Small intestine (tissue), 16 donors: ENCODE results near the gene HYKK. TPM values are rescaled to one million over a fixed set of nuclear protein-coding genes. Genes with fewer than 3 reads are reported as not detected.

Experiments used
- DNase-seq, 2 donors: peaks; one replicate each; pipeline versions ENCODE4 v3.0.0 to v3.0.0-alpha.2; 2013
- FAIRE-seq: peaks from 2 replicates; lab custom pipeline; 2012; peaks lifted over from hg19 to GRCh38; lab: Jason Lieb, UNC
- H3K27ac ChIP-seq, 3 donors: one replicate each; pipeline ENCODE4 v1.5.1; 2013; ENCODE audit warnings: low read length in 2 of 3, mild to moderate bottlenecking in 2 of 3, control low read depth in 1 of 3, inconsistent platforms in 1 of 3, low read depth in 1 of 3, moderate library complexity in 1 of 3
- H3K27me3 ChIP-seq, 3 donors: one replicate each; pipeline ENCODE4 v1.6.1; 2013; ENCODE audit warnings: low read length in 3 of 3, inconsistent platforms in 1 of 3; ENCODE audit not compliant: control insufficient read depth in 3 of 3, insufficient read depth in 3 of 3
- H3K36me3 ChIP-seq, 3 donors: one replicate each; pipeline ENCODE4 v1.6.1; 2013; ENCODE audit warnings: low read length in 3 of 3, inconsistent platforms in 1 of 3, low read depth in 1 of 3, mild to moderate bottlenecking in 1 of 3, moderate library complexity in 1 of 3; ENCODE audit not compliant: control insufficient read depth in 3 of 3, insufficient read depth in 2 of 3
- H3K4me1 ChIP-seq, 3 donors: one replicate each; pipeline ENCODE4 v1.6.1; 2013; ENCODE audit warnings: low read length in 2 of 3, inconsistent platforms in 1 of 3, low read depth in 1 of 3, mild to moderate bottlenecking in 1 of 3, moderate library complexity in 1 of 3; ENCODE audit not compliant: control insufficient read depth in 3 of 3, insufficient read depth in 2 of 3
- H3K4me3 ChIP-seq, 3 donors: one replicate each; pipeline ENCODE4 v1.5.1; 2013; ENCODE audit warnings: low read length in 3 of 3, control low read depth in 1 of 3, inconsistent platforms in 1 of 3, low read depth in 1 of 3, mild to moderate bottlenecking in 1 of 3, moderate library complexity in 1 of 3
- H3K9me3 ChIP-seq, 2 donors: one replicate each; pipeline ENCODE4 v1.6.1; 2013; ENCODE audit warnings: low read depth in 1 of 2, low read length in 1 of 2; ENCODE audit not compliant: control insufficient read depth in 2 of 2, insufficient read depth in 1 of 2
- WGBS, 3 donors: extraction: QIAGEN DNeasy Blood & Tissue Kit; methylation state at CpG; one replicate each; pipeline ENCODE4 v1.1.7; 2013; 5-methylcytosine and 5-hydroxymethylcytosine counted together
- long read RNA-seq, 10 donors: transcript quantifications; one replicate each; lab custom pipeline, GENCODE V29; 2026
- polyA plus RNA-seq, 4 donors: library from polyadenylated mRNA; stranded (reverse) in 3 of 4; unstranded in 1 of 4; fragments of 200-250 nt in 3 of 4; fragments of 120-200 nt in 1 of 4; gene quantifications; one replicate each; pipeline versions ENCODE4 v1.2.1 to v1.2.3, GENCODE V29; 2013
- donor health status: healthy with polysubstance abuse.
- donor health status: control.
- donor health status: control.
- donor health status: Bipolar disorder and iron deficiency.
- donor health status: healthy.

HYKK gene, protein sequence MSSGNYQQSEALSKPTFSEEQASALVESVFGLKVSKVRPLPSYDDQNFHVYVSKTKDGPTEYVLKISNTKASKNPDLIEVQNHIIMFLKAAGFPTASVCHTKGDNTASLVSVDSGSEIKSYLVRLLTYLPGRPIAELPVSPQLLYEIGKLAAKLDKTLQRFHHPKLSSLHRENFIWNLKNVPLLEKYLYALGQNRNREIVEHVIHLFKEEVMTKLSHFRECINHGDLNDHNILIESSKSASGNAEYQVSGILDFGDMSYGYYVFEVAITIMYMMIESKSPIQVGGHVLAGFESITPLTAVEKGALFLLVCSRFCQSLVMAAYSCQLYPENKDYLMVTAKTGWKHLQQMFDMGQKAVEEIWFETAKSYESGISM
- 10 to 100 TPM in 2 of 4 donors, 1 to 10 TPM in 2; 6.8 to 12.4 (median 9.8) TPM for polyA plus RNA-seq
- long read RNA-seq, donor 1, result 0 reads
- long read RNA-seq, donor 2, result 0 reads
- long read RNA-seq, donor 3, partial matches to known transcripts, result 0 of 1 reads
- long read RNA-seq, donor 3, other reads (novel, unspliced or antisense), result 0 of 1 reads
- long read RNA-seq, donor 4, result 0 reads
- long read RNA-seq, donor 5, partial matches to known transcripts, result 0 of 1 reads
- long read RNA-seq, donor 5, other reads (novel, unspliced or antisense), result 0 of 1 reads
- long read RNA-seq, donor 6, partial matches to known transcripts, result 0 of 3 reads
- long read RNA-seq, donor 6, other reads (novel, unspliced or antisense), result 0 of 3 reads
- long read RNA-seq, donor 7, partial matches to known transcripts, result 0 of 2 reads
- long read RNA-seq, donor 7, other reads (novel, unspliced or antisense), result 0 of 2 reads
- long read RNA-seq, donor 8, result 0 reads
- long read RNA-seq, donor 9, result 0 reads
- long read RNA-seq, donor 10, partial matches to known transcripts, result 0 of 5 reads
- long read RNA-seq, donor 10, other reads (novel, unspliced or antisense), result 0 of 5 reads

- peak; percentile 97 to 99 for DNase-seq
- H3K9me3 ChIP-seq, result peaks cover 0 to under 1% of the 10 kb centered on the region in 2 donors
- H3K27me3 ChIP-seq, result no peaks in the 10 kb centered on the region
- H3K36me3 ChIP-seq, result no peaks in the 10 kb centered on the region
- peak within 1 kb of the TSS; percentile 42 to 74 (median 66) for H3K27ac ChIP-seq
- WGBS, 3 donors, result 1 to 3% (median 1%) methylated on average over 47 to 63 of the region's 63 CpGs
- peak within 1 kb of the TSS; percentile 57 to 80 (median 69) for H3K4me3 ChIP-seq
- FAIRE-seq, result no peak
- H3K4me1 ChIP-seq, result peaks cover 0 to 6% (median 1%) of the 10 kb centered on the region in 3 donors
These were observed at the start of gene HYKK for GRCh38 chr15:78506971-78507830. Gene HYKK (plus strand): TSS chr15:78507577. CDS start chr15:78513089, 5,512 bp downstream.

- no peak for DNase-seq
- Histone ChIP-seq H3K9me3 (no peaks in the 10 kb centered on the region), H3K36me3 (peaks cover 4 to 14% (median 12%) of the 10 kb centered on the region in 3 donors), H3K4me1 (peaks cover 0 to 7% (median 6%) of the 10 kb centered on the region in 3 donors), H3K27ac (no peak overlapping the region), H3K4me3 (no peak overlapping the region), H3K27me3 (no peaks in the 10 kb centered on the region)
- no peak for FAIRE-seq
- WGBS, 3 donors, result 80 to 88% (median 85%) methylated on average over 4 of the region's 4 CpGs
These were observed 46.6 kb upstream of the HYKK start for GRCh38 chr15:78460737-78461136.

GRCh38 chr15:78461171-78461888 lies 46.0 kb upstream of the HYKK start:
- H3K36me3 ChIP-seq, result peaks cover 4 to 16% (median 15%) of the 10 kb centered on the region in 3 donors
- no peak overlapping the region for H3K27ac ChIP-seq
- FAIRE-seq (no peak), DNase-seq (no peak)
- no peak overlapping the region for H3K4me3 ChIP-seq
- H3K9me3 ChIP-seq, result no peaks in the 10 kb centered on the region
- peaks cover 0 to 2% (median under 1%) of the 10 kb centered on the region in 3 donors for H3K4me1 ChIP-seq
- WGBS, 3 donors, result 25 to 29% (median 26%) methylated on average over 3 of the region's 3 CpGs
- no peaks in the 10 kb centered on the region for H3K27me3 ChIP-seq

- DNase-seq, result peak; percentile 52 to 69
- 30 to 80% (median 45%) methylated on average over 1 of the region's 1 CpG for WGBS, 3 donors
- FAIRE-seq, result no peak
- Histone ChIP-seq H3K9me3 (no peaks in the 10 kb centered on the region), H3K4me1 (peaks cover 0 to 3% (median 0%) of the 10 kb centered on the region in 3 donors), H3K4me3 (no peak overlapping the region), H3K36me3 (peaks cover 18 to 35% (median 24%) of the 10 kb centered on the region in 3 donors), H3K27ac (peak overlapping the region in 1 of 3 donors; percentile 7), H3K27me3 (no peaks in the 10 kb centered on the region)
These were observed 38.3 kb upstream of the HYKK start for GRCh38 chr15:78469031-78469430.

DNA sequence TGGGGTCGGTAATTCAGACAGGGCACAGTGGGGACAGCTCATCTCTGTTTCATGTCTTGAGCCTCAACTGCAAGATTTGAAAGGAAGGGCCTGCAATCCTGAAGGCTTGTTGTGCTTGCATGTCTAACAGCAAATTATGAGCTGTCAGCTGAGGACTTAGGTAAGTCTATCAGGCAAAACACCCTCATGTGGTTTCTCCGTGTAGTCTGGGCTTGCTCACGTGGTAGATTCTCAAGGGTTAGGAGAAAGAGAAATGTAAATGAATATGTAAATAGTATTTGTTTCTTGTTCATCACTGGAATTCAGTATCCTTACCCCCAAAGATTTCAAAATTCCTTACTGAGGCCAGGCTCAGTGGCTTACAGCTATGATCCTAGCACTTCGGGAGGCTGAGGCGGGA lies 30.1 kb upstream of the HYKK start:
- Histone ChIP-seq H3K4me3 (no peak overlapping the region), H3K27me3 (no peaks in the 10 kb centered on the region), H3K36me3 (peaks cover 14 to 45% (median 19%) of the 10 kb centered on the region in 3 donors), H3K9me3 (no peaks in the 10 kb centered on the region), H3K4me1 (no peaks in the 10 kb centered on the region), H3K27ac (no peak overlapping the region)
- FAIRE-seq (no peak), DNase-seq (no peak)
- 74 to 77% (median 76%) methylated on average over 5 of the region's 5 CpGs for WGBS, 3 donors

DNA sequence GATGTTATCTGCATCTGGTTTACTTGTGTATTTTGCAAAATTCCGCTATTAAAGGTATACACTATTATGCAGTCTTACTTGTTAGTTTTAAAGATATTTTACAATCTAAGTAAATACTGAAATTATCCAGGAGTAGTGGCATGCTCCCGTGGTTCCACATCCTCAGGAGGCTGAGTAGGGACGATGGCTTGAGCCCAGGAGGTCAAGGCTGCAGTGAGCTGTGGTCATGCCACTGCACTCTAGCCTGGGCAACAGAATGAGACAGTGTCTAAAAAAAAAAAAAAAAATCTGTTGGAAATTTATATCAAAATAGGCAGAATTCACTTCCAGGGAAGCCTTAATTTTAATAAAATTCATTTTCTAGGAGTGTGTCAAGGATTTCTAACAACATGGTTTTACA lies 27.7 kb upstream of the HYKK start:
- H3K4me3 ChIP-seq, result no peak overlapping the region
- peaks cover 15 to 52% (median 21%) of the 10 kb centered on the region in 3 donors for H3K36me3 ChIP-seq
- DNase-seq, result no peak
- H3K27me3 ChIP-seq, result no peaks in the 10 kb centered on the region
- 94 to 99% (median 94%) methylated on average over 3 of the region's 3 CpGs for WGBS, 3 donors
- no peak overlapping the region for H3K27ac ChIP-seq
- no peaks in the 10 kb centered on the region for H3K9me3 ChIP-seq
- no peak for FAIRE-seq
- H3K4me1 ChIP-seq, result no peaks in the 10 kb centered on the region

DNA sequence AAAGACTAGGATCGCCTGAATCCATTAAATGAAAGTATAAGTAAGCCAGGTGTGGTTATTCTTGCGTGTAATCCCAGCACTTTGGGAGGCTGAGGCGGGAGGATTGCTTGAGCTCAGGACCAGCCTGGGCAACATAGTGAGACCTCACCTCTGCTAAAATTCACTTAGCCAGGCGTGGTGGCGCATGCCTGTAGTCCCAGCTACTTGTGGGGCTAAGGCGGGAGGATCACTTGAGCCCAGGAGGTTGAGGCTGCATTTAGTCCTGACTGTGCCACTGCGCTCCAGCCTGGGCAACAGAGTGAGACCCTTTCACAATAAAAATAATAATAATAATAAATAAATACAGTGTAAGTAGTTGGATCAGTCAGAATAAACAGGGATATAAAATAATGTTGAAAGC lies 25.5 kb upstream of the HYKK start:
- Histone ChIP-seq H3K9me3 (no peaks in the 10 kb centered on the region), H3K27ac (no peak overlapping the region), H3K4me3 (no peak overlapping the region), H3K4me1 (no peaks in the 10 kb centered on the region), H3K36me3 (peaks cover 22 to 56% (median 22%) of the 10 kb centered on the region in 3 donors), H3K27me3 (no peaks in the 10 kb centered on the region)
- 86 to 96% (median 86%) methylated on average over 7 of the region's 7 CpGs for WGBS, 3 donors
- no peak for DNase-seq
- no peak for FAIRE-seq
